ENCODE data around the gene EFCAB6. TPM values are rescaled to one million over a fixed set of nuclear protein-coding genes. Genes with fewer than 3 reads are reported as not detected.

EFCAB6 gene
- total and polyA plus RNA-seq, 10 of the 15 experiments (the other 5 are each of a cell fraction or from before 2014, with no cell fraction given) = 0.05 to 0.42 (median 0.19) TPM

- no peak for TF ChIP-seq YBX1 (IDR thresholded peaks at IDR 0.05)
- H3K9ac ChIP-seq (ENCODE audit: control insufficient read depth, insufficient read depth, low read length) = no peak overlapping the region
- ATAC-seq (no peak), FAIRE-seq (no peak), DNase-seq (ENCODE audit: low read depth, low spot score) (no peak)
- H3K79me2 ChIP-seq (ENCODE audit: control insufficient read depth, insufficient read depth, low read length) = no peaks in the 10 kb centered on the region
- intact Hi-C loops (cut with micrococcal nuclease; ENCODE audit: unreplicated experiment) (no loop called here), in situ Hi-C loops (cut with MboI) (loop anchor here (10.0 kb wide), 1 partner anchor 426 kb away; no protein-coding TSS in a partner anchor)
- ChIA-PET SMC1A (ENCODE audit: uncharacterized antibody, unreplicated experiment) (no interaction called here), POLR2A (no interaction called here), CTCF (no interaction called here), RAD21 (ENCODE audit: unreplicated experiment) (interaction anchor here (1.1 kb wide), 1 partner anchor 9 kb away, joined by 3 read pairs; the partner anchor contains the start of gene EFCAB6)
- no peaks in the 10 kb centered on the region for H3K4me1 ChIP-seq (ENCODE audit: control insufficient read depth, insufficient read depth, low read length)
- H3K4me3 ChIP-seq = no peak overlapping the region
- no peaks in the 10 kb centered on the region for H3K36me3 ChIP-seq (ENCODE audit: control insufficient read depth in 2 of 2, insufficient read depth in 2 of 2, low read length in 1 of 2)
- no peak overlapping the region for H3K4me2 ChIP-seq (ENCODE audit: control insufficient read depth, insufficient read depth)
- H3K27me3 ChIP-seq (replicated peaks in 1 of 2; ENCODE audit: control insufficient read depth in 2 of 2, insufficient read depth in 2 of 2, low read length in 1 of 2) = no peaks in the 10 kb centered on the region; a peak in 1 of 4 replicates
- WGBS (ENCODE audit: insufficient coverage, insufficient replicate concordance, low lambda C conversion rate, missing lambda C conversion rate) = 45% methylated on average over 18 of the region's 18 CpGs
- H2AFZ ChIP-seq (ENCODE audit: control insufficient read depth, low read depth, low read length) = no peak overlapping the region
- BruUV-seq (replicated peaks) = no TSS peak
- H4K20me1 ChIP-seq (ENCODE audit: control insufficient read depth, insufficient read depth) = no peaks in the 10 kb centered on the region
- no peak overlapping the region for H3K27ac ChIP-seq (ENCODE audit: control insufficient read depth, insufficient read depth)
- H3K9me3 ChIP-seq (replicated peaks; ENCODE audit: control insufficient read depth, insufficient read depth, low read length) = no peaks in the 10 kb centered on the region
Observed at GRCh38 chr22:43820651-43821305, 8.7 kb upstream of the EFCAB6 start.

- no peak overlapping the region for H3K9ac ChIP-seq (ENCODE audit: control insufficient read depth, insufficient read depth, low read length)
- H3K36me3 ChIP-seq (ENCODE audit: control insufficient read depth in 2 of 2, insufficient read depth in 2 of 2, low read length in 1 of 2) = no peaks in the 10 kb centered on the region
- ChIA-PET RAD21 (ENCODE audit: unreplicated experiment) (no interaction called here), POLR2A (no interaction called here), SMC1A (ENCODE audit: uncharacterized antibody, unreplicated experiment) (no interaction called here), CTCF (interaction anchor here (1.1 kb wide), 1 partner anchor 63 kb away, joined by 3 read pairs; no protein-coding TSS in a partner anchor)
- no peaks in the 10 kb centered on the region for H3K9me3 ChIP-seq (replicated peaks; ENCODE audit: control insufficient read depth, insufficient read depth, low read length)
- H2AFZ ChIP-seq (ENCODE audit: control insufficient read depth, low read depth, low read length) = no peak overlapping the region
- H3K27me3 ChIP-seq (replicated peaks in 1 of 2; ENCODE audit: control insufficient read depth in 2 of 2, insufficient read depth in 2 of 2, low read length in 1 of 2) = no peaks in the 10 kb centered on the region; a peak in 1 of 4 replicates
- no peaks in the 10 kb centered on the region for H3K79me2 ChIP-seq (ENCODE audit: control insufficient read depth, insufficient read depth, low read length)
- no peak for DNase-seq (ENCODE audit: low read depth, low spot score)
- intact Hi-C loops (cut with micrococcal nuclease; ENCODE audit: unreplicated experiment) = no loop called here
- TF ChIP-seq STAT3 (IDR thresholded peaks at IDR 0.05; ENCODE audit: low read depth, low read length) = no peak
- no peak for TF ChIP-seq HCFC1 (IDR thresholded peaks at IDR 0.05; ENCODE audit: low read length)
- no peak for TF ChIP-seq SPI1 (IDR thresholded peaks at IDR 0.05; ENCODE audit: borderline replicate concordance, insufficient read depth, low read depth, low read length)
- no peak for TF ChIP-seq CEBPZ (IDR thresholded peaks at IDR 0.05; ENCODE audit: low read depth, low read length)
- TF ChIP-seq BRCA1 (IDR thresholded peaks at IDR 0.05; ENCODE audit: low read depth, low read length) = no peak
- 48% methylated on average over 13 of the region's 13 CpGs for WGBS (ENCODE audit: insufficient coverage, insufficient replicate concordance, low lambda C conversion rate, missing lambda C conversion rate)
- in situ Hi-C loops (cut with MboI) = loop anchor here (10.0 kb wide), 1 partner anchor 425 kb away; no protein-coding TSS in a partner anchor
- H3K4me1 ChIP-seq (ENCODE audit: control insufficient read depth, insufficient read depth, low read length) = no peaks in the 10 kb centered on the region
- BruUV-seq (replicated peaks) = no TSS peak
- ATAC-seq = no peak
- FAIRE-seq = no peak
- no peak overlapping the region for H3K4me2 ChIP-seq (ENCODE audit: control insufficient read depth, insufficient read depth)
- no peak overlapping the region for H3K27ac ChIP-seq (ENCODE audit: control insufficient read depth, insufficient read depth)
- H3K4me3 ChIP-seq = no peak overlapping the region
- H4K20me1 ChIP-seq (ENCODE audit: control insufficient read depth, insufficient read depth) = no peaks in the 10 kb centered on the region
Observed at GRCh38 chr22:43819931-43820640, 8.0 kb upstream of the EFCAB6 start.

All from GM12878 (cell line).